Measurements from ENCODE around the gene FGF8. TPM values are rescaled to one million over a fixed set of nuclear protein-coding genes. Genes with fewer than 3 reads are reported as not detected.

The FGF8 gene
- total RNA-seq, 1 donor, result not detected

GRCh38 chr10:101736666-101737065, 39.2 kb downstream of the FGF8 start:
- Histone ChIP-seq H3K4me1 (ENCODE audit: insufficient read depth, low read length) (no peaks in the 10 kb centered on the region), H3K27me3 (ENCODE audit: insufficient read depth, low read length) (peaks cover 7% of the 10 kb centered on the region), H3K9me3 (ENCODE audit: low read depth, low read length) (no peaks in the 10 kb centered on the region), H3K4me3 (ENCODE audit: low read length) (no peak overlapping the region)

- Histone ChIP-seq H3K27me3 (ENCODE audit: insufficient read depth, low read length) (peaks cover 5% of the 10 kb centered on the region), H3K4me1 (ENCODE audit: insufficient read depth, low read length) (no peaks in the 10 kb centered on the region), H3K4me3 (ENCODE audit: low read length) (no peak overlapping the region), H3K9me3 (ENCODE audit: low read depth, low read length) (no peaks in the 10 kb centered on the region)
Measured at GRCh38 chr10:101732096-101732495, 43.8 kb downstream of the FGF8 start.

GRCh38 chr10:101726115-101726387, 49.9 kb downstream of the FGF8 start:
- Histone ChIP-seq H3K4me3 (ENCODE audit: low read length) (no peak overlapping the region), H3K4me1 (ENCODE audit: insufficient read depth, low read length) (no peaks in the 10 kb centered on the region), H3K27me3 (ENCODE audit: insufficient read depth, low read length) (no peaks in the 10 kb centered on the region), H3K9me3 (ENCODE audit: low read depth, low read length) (no peaks in the 10 kb centered on the region)

GRCh38 chr10:101725296-101726114, 50.4 kb downstream of the FGF8 start:
- no peaks in the 10 kb centered on the region for H3K27me3 ChIP-seq (ENCODE audit: insufficient read depth, low read length)
- H3K9me3 ChIP-seq (ENCODE audit: low read depth, low read length), result no peaks in the 10 kb centered on the region
- H3K4me3 ChIP-seq (ENCODE audit: low read length), result no peak overlapping the region
- no peaks in the 10 kb centered on the region for H3K4me1 ChIP-seq (ENCODE audit: insufficient read depth, low read length)

- Histone ChIP-seq H3K9me3 (ENCODE audit: low read depth, low read length) (no peaks in the 10 kb centered on the region), H3K27me3 (ENCODE audit: insufficient read depth, low read length) (no peaks in the 10 kb centered on the region), H3K4me3 (ENCODE audit: low read length) (no peak overlapping the region), H3K4me1 (ENCODE audit: insufficient read depth, low read length) (no peaks in the 10 kb centered on the region)
Measured at GRCh38 chr10:101724446-101724845, 51.5 kb downstream of the FGF8 start.

- no peaks in the 10 kb centered on the region for H3K27me3 ChIP-seq (ENCODE audit: insufficient read depth, low read length)
- no peaks in the 10 kb centered on the region for H3K9me3 ChIP-seq (ENCODE audit: low read depth, low read length)
- no peaks in the 10 kb centered on the region for H3K4me1 ChIP-seq (ENCODE audit: insufficient read depth, low read length)
- H3K4me3 ChIP-seq (ENCODE audit: low read length), result no peak overlapping the region
Measured at GRCh38 chr10:101723176-101723575, 52.7 kb downstream of the FGF8 start.

- Histone ChIP-seq H3K4me3 (ENCODE audit: low read length) (no peak overlapping the region), H3K4me1 (ENCODE audit: insufficient read depth, low read length) (no peaks in the 10 kb centered on the region), H3K27me3 (ENCODE audit: insufficient read depth, low read length) (no peaks in the 10 kb centered on the region), H3K9me3 (ENCODE audit: low read depth, low read length) (no peaks in the 10 kb centered on the region)
Measured at GRCh38 chr10:101721806-101722205, 54.1 kb downstream of the FGF8 start.

GRCh38 chr10:101720606-101721230, 55.2 kb downstream of the FGF8 start:
- Histone ChIP-seq H3K9me3 (ENCODE audit: low read depth, low read length) (no peaks in the 10 kb centered on the region), H3K4me3 (ENCODE audit: low read length) (no peak overlapping the region), H3K27me3 (ENCODE audit: insufficient read depth, low read length) (no peaks in the 10 kb centered on the region), H3K4me1 (ENCODE audit: insufficient read depth, low read length) (no peaks in the 10 kb centered on the region)

Other genes starting within 250 kb of the FGF8 start
- gene POLL, start 187.9 kb downstream of the FGF8 start, total RNA-seq, result 10.3 TPM
- gene DPCD, start 187.8 kb downstream of the FGF8 start, total RNA-seq, result 3.8 TPM
- gene FBXW4, start 80.9 kb downstream of the FGF8 start, total RNA-seq, result 78.9 TPM
- gene NPM3, start 7.3 kb upstream of the FGF8 start, total RNA-seq, result 28.5 TPM
- 346 TPM for gene OGA, start 42.3 kb upstream of the FGF8 start, total RNA-seq
- 4.1 TPM for gene KCNIP2, start 67.7 kb upstream of the FGF8 start, total RNA-seq

Data from mononuclear cell (primary cell).